ENCODE measurements around the gene EPB41L2. TPM values are rescaled to one million over a fixed set of nuclear protein-coding genes. Genes with fewer than 3 reads are reported as not detected.

EPB41L2 gene
- total RNA-seq, 1 experiment from 2014 or later = 91.7 TPM

DNA sequence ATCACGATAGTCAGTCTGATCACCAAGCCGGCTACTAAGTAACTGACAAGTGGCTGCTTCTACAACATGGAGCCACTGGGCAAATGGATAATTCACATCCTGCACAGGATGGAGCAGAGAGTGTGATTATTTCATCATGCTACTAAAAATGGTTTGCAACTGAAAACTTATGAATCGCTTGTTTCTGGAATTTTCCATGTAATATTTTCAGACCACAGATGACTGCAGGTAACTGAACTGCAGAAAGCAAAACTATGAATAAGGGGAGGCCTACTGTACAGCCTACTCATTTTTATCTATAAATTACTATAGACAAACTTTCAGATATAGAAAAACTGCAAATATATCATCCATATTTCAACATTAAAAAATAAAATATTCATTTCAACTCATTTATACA is 91.5 kb downstream of the EPB41L2 start:
- ChIA-PET POLR2A (no interaction called here), CTCF (no interaction called here)
- H3K4me3 ChIP-seq (ENCODE audit: low read depth, low read length) = no peak overlapping the region
- H3K9me3 ChIP-seq = no peaks in the 10 kb centered on the region
- H3K27me3 Mint-ChIP-seq (ENCODE audit: insufficient read depth, unreplicated experiment) = no peaks in the 10 kb centered on the region
- H3K27ac Mint-ChIP-seq (ENCODE audit: unreplicated experiment) = no peak overlapping the region
- peaks cover 33% of the 10 kb centered on the region for H3K4me1 Mint-ChIP-seq (ENCODE audit: low read depth, unreplicated experiment)
- intact Hi-C loops (cut with micrococcal nuclease; ENCODE audit: unreplicated experiment) = no loop called here
- no TSS peak for BruUV-seq (replicated peaks)
- peaks cover 6% of the 10 kb centered on the region for H3K9me3 Mint-ChIP-seq (ENCODE audit: unreplicated experiment)
- peaks cover 4% of the 10 kb centered on the region for H3K36me3 Mint-ChIP-seq (ENCODE audit: insufficient read depth, unreplicated experiment)
- TF ChIP-seq, protein P1, sequence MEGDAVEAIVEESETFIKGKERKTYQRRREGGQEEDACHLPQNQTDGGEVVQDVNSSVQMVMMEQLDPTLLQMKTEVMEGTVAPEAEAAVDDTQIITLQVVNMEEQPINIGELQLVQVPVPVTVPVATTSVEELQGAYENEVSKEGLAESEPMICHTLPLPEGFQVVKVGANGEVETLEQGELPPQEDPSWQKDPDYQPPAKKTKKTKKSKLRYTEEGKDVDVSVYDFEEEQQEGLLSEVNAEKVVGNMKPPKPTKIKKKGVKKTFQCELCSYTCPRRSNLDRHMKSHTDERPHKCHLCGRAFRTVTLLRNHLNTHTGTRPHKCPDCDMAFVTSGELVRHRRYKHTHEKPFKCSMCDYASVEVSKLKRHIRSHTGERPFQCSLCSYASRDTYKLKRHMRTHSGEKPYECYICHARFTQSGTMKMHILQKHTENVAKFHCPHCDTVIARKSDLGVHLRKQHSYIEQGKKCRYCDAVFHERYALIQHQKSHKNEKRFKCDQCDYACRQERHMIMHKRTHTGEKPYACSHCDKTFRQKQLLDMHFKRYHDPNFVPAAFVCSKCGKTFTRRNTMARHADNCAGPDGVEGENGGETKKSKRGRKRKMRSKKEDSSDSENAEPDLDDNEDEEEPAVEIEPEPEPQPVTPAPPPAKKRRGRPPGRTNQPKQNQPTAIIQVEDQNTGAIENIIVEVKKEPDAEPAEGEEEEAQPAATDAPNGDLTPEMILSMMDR (IDR thresholded peaks at IDR 0.05; ENCODE audit: insufficient read depth in 1 of 2, low read depth in 1 of 2, low read length in 1 of 2, severe bottlenecking in 1 of 2, unreplicated experiment in 1 of 2) = no peak
- no peaks in the 10 kb centered on the region for H3K36me3 ChIP-seq (ENCODE audit: control insufficient read depth, insufficient read depth, low read length)
- H3K27me3 ChIP-seq (replicated peaks; ENCODE audit: control insufficient read depth, insufficient read depth, low read length) = no peaks in the 10 kb centered on the region
- H3K4me3 Mint-ChIP-seq (ENCODE audit: unreplicated experiment) = no peak overlapping the region
- DNase-seq = no peak
- peaks cover 36% of the 10 kb centered on the region for H3K4me1 ChIP-seq

DNA sequence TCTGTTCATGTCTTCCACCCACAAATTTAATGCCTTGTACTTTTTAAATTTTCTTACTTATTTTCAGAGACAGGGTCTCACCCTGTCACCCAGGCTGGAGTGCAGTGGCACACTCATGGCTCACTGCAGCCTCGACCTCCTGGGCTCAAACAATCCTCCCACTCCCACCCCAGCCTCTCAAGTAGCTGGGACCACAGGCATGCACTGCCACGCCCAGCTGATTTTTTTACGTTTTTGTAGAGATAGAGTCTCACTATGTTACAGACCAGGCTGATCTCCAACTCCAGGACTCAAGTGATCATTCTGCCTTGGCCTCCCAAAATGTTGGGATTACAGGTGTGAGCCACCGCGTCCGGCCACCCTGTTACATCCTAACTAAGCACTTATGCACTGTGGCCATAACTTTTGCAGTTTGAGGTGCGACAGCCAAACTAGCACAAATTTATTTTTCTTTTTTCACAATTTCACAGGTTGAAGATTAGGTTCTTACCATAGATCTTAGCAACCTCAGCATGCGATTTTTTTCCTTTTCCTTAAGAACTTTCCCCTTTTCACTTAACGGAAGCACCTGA is 92.1 kb downstream of the EPB41L2 start:
- DNase-seq = no peak
- no peak overlapping the region for H3K27ac Mint-ChIP-seq (ENCODE audit: unreplicated experiment)
- peaks cover 6% of the 10 kb centered on the region for H3K9me3 Mint-ChIP-seq (ENCODE audit: unreplicated experiment)
- Histone ChIP-seq H3K4me1 (peaks cover 36% of the 10 kb centered on the region), H3K27me3 (replicated peaks; ENCODE audit: control insufficient read depth, insufficient read depth, low read length) (no peaks in the 10 kb centered on the region), H3K4me3 (ENCODE audit: low read depth, low read length) (no peak overlapping the region), H3K36me3 (ENCODE audit: control insufficient read depth, insufficient read depth, low read length) (no peaks in the 10 kb centered on the region), H3K9me3 (no peaks in the 10 kb centered on the region)
- peaks cover 4% of the 10 kb centered on the region for H3K36me3 Mint-ChIP-seq (ENCODE audit: insufficient read depth, unreplicated experiment)
- BruUV-seq (replicated peaks) = no TSS peak
- H3K4me1 Mint-ChIP-seq (ENCODE audit: low read depth, unreplicated experiment) = peaks cover 29% of the 10 kb centered on the region
- TF ChIP-seq, protein P1 (IDR thresholded peaks at IDR 0.05; ENCODE audit: insufficient read depth in 1 of 2, low read depth in 1 of 2, low read length in 1 of 2, severe bottlenecking in 1 of 2, unreplicated experiment in 1 of 2) = no peak
- intact Hi-C loops (cut with micrococcal nuclease; ENCODE audit: unreplicated experiment) = no loop called here
- H3K4me3 Mint-ChIP-seq (ENCODE audit: unreplicated experiment) = peak overlapping the region; percentile 16
- CTCF ChIA-PET = no interaction called here
- no peaks in the 10 kb centered on the region for H3K27me3 Mint-ChIP-seq (ENCODE audit: insufficient read depth, unreplicated experiment)
- POLR2A ChIA-PET = no interaction called here

DNA sequence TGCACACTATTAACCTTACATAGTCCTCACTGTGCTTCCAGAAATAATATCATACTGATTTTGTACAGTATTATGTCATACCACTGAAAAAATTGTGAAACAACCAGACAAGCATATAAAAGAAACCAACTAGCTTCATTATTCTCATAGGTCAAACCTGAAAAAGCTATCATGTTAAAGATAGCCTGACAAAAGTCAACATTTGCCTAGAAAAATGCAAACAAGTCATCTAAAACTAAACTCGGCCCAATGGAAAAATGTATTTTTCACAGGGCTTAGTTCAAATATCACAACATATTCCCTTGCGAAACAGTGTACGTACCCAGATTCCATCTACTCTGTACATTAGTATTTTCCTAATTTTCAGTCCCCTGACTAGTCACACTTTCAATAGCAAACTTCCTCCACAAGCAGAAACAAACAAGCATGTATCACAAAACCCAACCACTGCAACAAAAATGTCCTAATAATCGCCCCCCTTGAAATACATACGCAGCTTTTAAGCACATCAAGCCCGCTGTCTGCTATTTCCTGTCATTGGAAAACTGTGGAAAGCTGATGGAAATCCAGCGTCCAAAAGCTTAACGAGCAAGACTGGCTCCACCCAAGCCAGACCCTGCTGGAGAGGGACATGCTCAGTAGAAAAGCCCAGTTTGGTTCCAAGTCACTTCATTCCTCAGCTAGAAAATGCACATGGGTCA is 93.1 kb downstream of the EPB41L2 start:
- Mint-ChIP-seq H3K27me3 (ENCODE audit: insufficient read depth, unreplicated experiment) (no peaks in the 10 kb centered on the region), H3K4me3 (ENCODE audit: unreplicated experiment) (peak overlapping the region; percentile 67), H3K36me3 (ENCODE audit: insufficient read depth, unreplicated experiment) (peaks cover 4% of the 10 kb centered on the region), H3K4me1 (ENCODE audit: low read depth, unreplicated experiment) (peaks cover 29% of the 10 kb centered on the region), H3K9me3 (ENCODE audit: unreplicated experiment) (peaks cover 6% of the 10 kb centered on the region), H3K27ac (ENCODE audit: unreplicated experiment) (peak overlapping the region; percentile 48)
- POLR2A ChIA-PET = interaction anchor here (0.5 to 1.1 kb wide), 2 partner anchors 93 to 1309 kb away, joined by 3 read pairs; partner anchors contain the start of gene EPB41L2
- intact Hi-C loops (cut with micrococcal nuclease; ENCODE audit: unreplicated experiment) = no loop called here
- H3K4me3 ChIP-seq (ENCODE audit: low read depth, low read length) = no peak overlapping the region
- CTCF ChIA-PET = no interaction called here
- no TSS peak for BruUV-seq (replicated peaks)
- TF ChIP-seq, protein P1 (IDR thresholded peaks at IDR 0.05; ENCODE audit: insufficient read depth in 1 of 2, low read depth in 1 of 2, low read length in 1 of 2, severe bottlenecking in 1 of 2, unreplicated experiment in 1 of 2) = no peak
- H3K27me3 ChIP-seq (replicated peaks; ENCODE audit: control insufficient read depth, insufficient read depth, low read length) = no peaks in the 10 kb centered on the region
- H3K4me1 ChIP-seq = peaks cover 33% of the 10 kb centered on the region
- H3K36me3 ChIP-seq (ENCODE audit: control insufficient read depth, insufficient read depth, low read length) = no peaks in the 10 kb centered on the region
- no peaks in the 10 kb centered on the region for H3K9me3 ChIP-seq
- DNase-seq = peak in 1 of 2 experiments; percentile 12

Measured in Caco-2 (cell line).